ENCODE results near the gene SLC5A4. TPM values are rescaled to one million over a fixed set of nuclear protein-coding genes. Genes with fewer than 3 reads are reported as not detected.
A peak's percentile ranks its signal among the peaks of the same experiment; 100 is the strongest.

SLC5A4 gene
- total and polyA plus RNA-seq, 2 of the 4 experiments (the other 2 are of a cell fraction): 0.10 to 0.18 TPM

DNA sequence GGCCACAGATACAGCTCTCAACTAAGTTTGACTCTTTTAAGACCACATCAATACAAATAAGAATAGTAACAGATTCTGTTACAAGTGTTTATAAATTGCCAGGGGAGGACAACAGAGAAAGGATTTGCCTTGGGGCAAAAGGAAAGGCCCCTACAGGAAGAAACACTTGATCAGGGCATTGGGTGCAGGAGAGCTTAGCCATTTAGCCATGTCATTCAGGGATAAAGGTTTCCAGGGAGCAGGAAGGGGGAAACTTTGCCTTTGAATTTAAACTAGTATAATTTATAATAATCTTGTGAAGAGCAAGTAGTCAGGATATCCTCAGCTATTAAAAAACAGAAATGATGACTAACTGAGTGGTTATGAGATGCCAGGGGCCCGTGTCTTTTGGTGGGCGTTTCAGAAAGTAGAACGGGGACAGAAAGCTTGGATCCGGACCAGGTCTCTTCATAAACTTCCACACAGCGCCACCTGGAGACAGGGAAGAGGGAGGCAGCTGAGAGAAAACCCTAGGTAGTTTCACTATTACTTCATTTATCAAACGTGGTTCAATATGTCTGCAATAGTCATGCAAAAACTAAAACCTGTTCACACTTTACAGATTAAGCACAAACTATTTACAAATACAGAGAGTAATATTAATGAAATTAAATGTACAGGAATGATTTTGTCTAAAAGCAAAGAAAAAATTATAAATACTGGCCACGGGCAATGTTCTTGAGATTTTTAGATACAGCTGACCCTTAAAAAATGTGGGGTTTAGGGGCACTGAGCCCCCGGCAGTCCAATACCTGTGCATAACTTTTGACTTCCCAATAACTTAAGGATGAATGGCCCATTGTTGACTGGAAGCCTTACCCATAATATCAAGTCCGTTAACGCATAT, 11.0 kb upstream of the SLC5A4 start:
- Histone ChIP-seq H3K4me2 (ENCODE audit: low read depth, low read length) (0 out of 2 replicates have a peak overlapping the region, but pooled peaks have one; percentile 14), H3K4me3 (ENCODE audit: insufficient read depth, low read depth, low read length) (no peak overlapping the region), H3K56ac (ENCODE audit: extremely low read depth, insufficient read depth, low read length) (no peak overlapping the region), H3K9me1 (ENCODE audit: insufficient read depth, low read length) (no peaks in the 10 kb centered on the region), H4K20me1 (ENCODE audit: insufficient read depth, low read length) (no peaks in the 10 kb centered on the region), H2BK20ac (ENCODE audit: low read depth, low read length) (no peak overlapping the region), H2BK120ac (ENCODE audit: low read depth, low read length) (no peak overlapping the region), H3K9me3 (ENCODE audit: control insufficient read depth, insufficient read depth, low read length) (no peaks in the 10 kb centered on the region), H3K23ac (ENCODE audit: low read depth, low read length) (no peak overlapping the region), H2AK9ac (replicated peaks; ENCODE audit: low read depth, low read length, poor library complexity) (no peak overlapping the region), H3K36me3 (ENCODE audit: control insufficient read depth, insufficient read depth, low read length) (no peaks in the 10 kb centered on the region), H2AFZ (replicated peaks; ENCODE audit: low read length, poor library complexity) (no peak overlapping the region), H3K4me1 (ENCODE audit: control insufficient read depth, insufficient read depth, low read length) (no peaks in the 10 kb centered on the region), H4K5ac (ENCODE audit: low read depth, low read length) (no peak overlapping the region), H3K27ac (ENCODE audit: insufficient read depth, low read length) (no peak overlapping the region), H3K79me1 (ENCODE audit: low read depth in 1 of 2, low read length in 2 of 2) (no peaks in the 10 kb centered on the region), H4K91ac (ENCODE audit: insufficient read depth, low read depth, low read length) (no peak overlapping the region), H2BK15ac (ENCODE audit: low read depth, low read length) (no peak overlapping the region), H2BK5ac (ENCODE audit: low read depth, low read length, poor library complexity, severe bottlenecking) (no peak overlapping the region), H3K9ac (ENCODE audit: low read depth, low read length) (no peak overlapping the region), H3K4ac (ENCODE audit: low read depth, low read length) (no peak overlapping the region), H3K27me3 (ENCODE audit: control insufficient read depth, insufficient read depth, low read length) (no peaks in the 10 kb centered on the region; the same call in 1 of the 2 replicates), H3K14ac (replicated peaks; ENCODE audit: low read depth, low read length) (no peak overlapping the region), H2AK5ac (ENCODE audit: low read depth, low read length) (no peak overlapping the region), H4K8ac (ENCODE audit: low read depth in 2 of 2, low read length in 2 of 2) (no peak overlapping the region), H3K18ac (ENCODE audit: low read depth, low read length) (no peak overlapping the region)
- dilution Hi-C loops (cut with HindIII; ENCODE audit: low sequenced_read_pairs, unreplicated experiment) (no loop called here), intact Hi-C loops (cut with micrococcal nuclease) (loop anchor here (1.0 to 10.0 kb wide), 3 partner anchors 164 to 601 kb away; partner anchors contain the start of gene PISD), in situ Hi-C loops (cut with MboI; ENCODE audit: low sequenced_read_pairs) (loop anchor here (5.0 kb wide), 1 partner anchor 289 kb away; no protein-coding TSS in a partner anchor)
- no TSS peak for BruUV-seq (replicated peaks)
- TF ChIP-seq RAD21 (IDR thresholded peaks at IDR 0.05; ENCODE audit: low read length): peak; percentile 56
- TF ChIP-seq SMC3 (IDR thresholded peaks at IDR 0.05; ENCODE audit: low read depth, low read length): peak; percentile 72
- TF ChIP-seq, protein P1, sequence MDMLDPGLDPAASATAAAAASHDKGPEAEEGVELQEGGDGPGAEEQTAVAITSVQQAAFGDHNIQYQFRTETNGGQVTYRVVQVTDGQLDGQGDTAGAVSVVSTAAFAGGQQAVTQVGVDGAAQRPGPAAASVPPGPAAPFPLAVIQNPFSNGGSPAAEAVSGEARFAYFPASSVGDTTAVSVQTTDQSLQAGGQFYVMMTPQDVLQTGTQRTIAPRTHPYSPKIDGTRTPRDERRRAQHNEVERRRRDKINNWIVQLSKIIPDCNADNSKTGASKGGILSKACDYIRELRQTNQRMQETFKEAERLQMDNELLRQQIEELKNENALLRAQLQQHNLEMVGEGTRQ (IDR thresholded peaks at IDR 0.05; ENCODE audit: low read depth, low read length): no peak
- TF ChIP-seq RCOR1 (IDR thresholded peaks at IDR 0.05; ENCODE audit: insufficient replicate concordance, low read length): no peak
- no peak for TF ChIP-seq POLR2A (IDR thresholded peaks at IDR 0.05; ENCODE audit: low read depth, low read length)
- TF ChIP-seq CTCF (conservative IDR thresholded peaks at IDR 0.05; ENCODE audit: low read depth, low read length): peak; percentile 87
- DNase-seq (peak; percentile 67), ATAC-seq (ENCODE audit: low read depth) (peak; percentile 85)
- CTCF ChIA-PET: interaction anchor here (0.5 to 1.2 kb wide), 7 partner anchors 8 to 296 kb away, joined by 3 to 8 read pairs (median 3); no protein-coding TSS in a partner anchor
- WGBS, 2 experiments (ENCODE audit: extremely low coverage in 2 of 2, insufficient read length in 1 of 2): no CpG with 5 or more reads among the region's 10 CpGs
- POLR2A ChIA-PET (ENCODE audit: unreplicated experiment): no interaction called here

Data from IMR-90 (cell line).